HG03520 (cell line): ENCODE data around the gene RASAL3.
"Not testable (repeated sequence)": the region's sequence is repeated elsewhere in the genome, so short reads cannot be mapped to it uniquely, and the experiment has no call there.

Source experiments
- ATAC-seq: cut with Tn5 transposase; IDR thresholded peaks from one replicate; pipeline ENCODE4 v1.9.1; 2021; ENCODE audit warnings: mild to moderate bottlenecking, moderate library complexity; ENCODE audit not compliant: unreplicated experiment

RASAL3 gene

DNA sequence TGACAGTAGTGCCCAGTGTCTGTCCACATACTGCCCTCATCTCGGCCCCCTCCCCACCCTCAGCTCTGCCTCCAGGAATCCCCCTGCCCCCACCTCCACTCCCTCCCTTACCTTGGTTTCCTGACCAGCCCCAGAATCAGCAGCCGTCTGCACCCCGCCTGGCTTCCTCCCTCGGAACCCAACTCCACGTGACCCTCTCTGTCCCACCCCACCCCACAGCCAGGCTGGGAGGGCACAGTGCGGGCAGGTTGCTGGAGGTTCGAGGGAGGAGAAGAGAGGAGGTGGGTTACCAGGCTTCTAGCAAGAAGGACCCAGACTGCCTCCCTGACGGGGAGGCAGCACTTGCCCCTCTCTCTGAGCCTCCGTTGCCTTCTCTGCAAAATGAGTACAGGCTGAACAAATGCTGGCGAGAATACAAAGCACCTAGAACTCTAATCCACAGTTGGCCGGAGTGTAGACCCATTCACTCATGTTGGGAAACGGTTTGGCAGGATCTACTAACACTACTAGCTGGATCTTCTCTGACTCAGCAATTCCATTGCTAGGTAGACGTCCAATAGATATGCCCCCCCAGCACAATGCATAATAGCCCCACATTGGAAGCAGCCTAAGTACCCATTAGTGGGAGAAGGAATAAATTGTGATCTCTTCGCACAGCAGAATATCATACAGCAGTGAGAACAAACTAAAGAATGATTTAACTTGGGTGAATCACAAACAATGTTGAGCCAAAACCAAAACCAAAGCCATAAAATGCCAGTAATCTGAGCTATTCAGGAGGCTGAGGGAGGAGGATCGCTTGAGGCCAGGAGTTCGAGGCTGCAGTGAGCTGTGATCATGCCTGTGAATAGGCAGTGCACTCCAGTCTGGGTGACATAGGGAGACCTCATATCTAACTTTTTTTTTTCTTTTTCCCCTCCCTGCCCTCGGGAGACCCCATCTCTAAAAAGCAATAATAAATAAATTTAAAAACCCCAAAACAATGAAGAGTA is at the start of gene RASAL3:
RASAL3 (minus strand) TSS at position 151 of the 992 bp plus-strand sequence. CDS start 186 bp downstream, outside the sequence.
- no peak for ATAC-seq

DNA sequence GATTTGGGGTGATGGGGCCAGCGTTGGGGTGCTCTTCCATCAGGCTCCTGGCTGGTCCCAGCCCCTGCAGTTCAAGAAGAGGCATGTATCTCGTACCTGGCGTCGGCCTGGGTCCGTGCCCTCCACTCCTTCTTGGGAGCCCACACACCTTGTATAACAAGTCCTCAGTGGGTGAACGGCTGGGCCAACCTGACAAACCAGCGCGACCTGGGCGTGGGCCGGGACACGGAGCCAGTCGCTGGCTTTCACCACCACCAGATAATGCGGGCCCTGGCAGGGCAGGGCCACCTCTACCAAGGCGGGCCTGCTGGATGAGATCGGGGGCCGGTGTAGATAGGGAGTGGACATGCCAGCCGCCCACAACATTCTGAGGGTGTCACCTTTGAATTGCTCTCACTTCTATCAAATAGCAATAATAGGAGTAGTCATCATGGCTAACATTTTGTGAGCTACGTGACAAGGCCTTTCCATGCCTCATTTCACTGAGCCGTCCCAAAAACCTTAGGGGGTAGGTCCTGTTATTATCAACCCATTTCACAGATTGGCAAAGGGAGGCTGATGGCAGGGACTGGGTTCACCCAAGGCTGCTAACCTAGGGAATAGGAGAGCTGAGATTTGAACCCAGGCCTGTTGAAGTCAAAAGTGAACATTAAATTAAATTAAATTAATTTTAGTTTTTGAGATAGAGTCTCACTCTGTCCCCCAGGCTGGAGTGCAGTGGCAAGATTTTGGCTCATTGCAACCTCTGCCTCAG is 47.5 kb upstream of the RASAL3 start:
- ATAC-seq, result no peak

DNA sequence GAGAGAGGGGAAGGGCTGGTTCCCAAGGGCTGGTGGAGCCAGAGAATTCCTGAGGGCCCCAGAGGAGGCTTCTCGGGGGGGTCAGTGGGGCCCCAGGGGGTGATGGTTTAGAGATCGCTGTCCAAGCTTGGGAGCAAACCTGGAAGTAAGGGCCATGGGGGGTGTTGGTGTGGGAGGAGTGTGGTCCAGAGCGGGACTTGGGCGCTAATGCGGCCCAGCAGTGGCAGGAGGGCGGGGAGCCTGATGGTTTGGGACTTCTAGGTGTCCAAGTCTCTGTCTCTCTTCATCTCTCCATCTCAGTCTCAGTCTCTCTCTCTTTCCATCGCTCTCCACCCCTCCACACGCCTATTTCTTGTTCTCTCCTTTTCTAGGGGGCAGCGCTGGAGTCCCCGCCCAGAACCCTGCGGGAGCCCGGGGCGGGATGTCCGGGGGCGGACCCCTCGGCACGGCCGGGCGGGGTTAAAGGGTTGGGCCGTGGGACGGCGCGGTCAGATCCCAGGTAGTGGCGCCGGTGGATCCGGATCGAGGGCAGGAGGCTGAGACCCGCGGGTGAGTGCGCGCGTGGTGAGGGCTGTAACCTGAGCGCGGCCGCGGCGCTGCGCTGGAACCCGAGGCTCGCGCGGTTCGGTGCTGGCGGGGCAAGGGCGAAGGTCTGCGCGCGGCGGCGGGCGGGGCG is 43.8 kb upstream of the RASAL3 start, which contains the start of gene CYP4F22:
CYP4F22 (plus strand) TSS at position 491 of the 676 bp plus-strand sequence. CDS start 16,812 bp downstream, outside the sequence.
- ATAC-seq, result no peak

DNA sequence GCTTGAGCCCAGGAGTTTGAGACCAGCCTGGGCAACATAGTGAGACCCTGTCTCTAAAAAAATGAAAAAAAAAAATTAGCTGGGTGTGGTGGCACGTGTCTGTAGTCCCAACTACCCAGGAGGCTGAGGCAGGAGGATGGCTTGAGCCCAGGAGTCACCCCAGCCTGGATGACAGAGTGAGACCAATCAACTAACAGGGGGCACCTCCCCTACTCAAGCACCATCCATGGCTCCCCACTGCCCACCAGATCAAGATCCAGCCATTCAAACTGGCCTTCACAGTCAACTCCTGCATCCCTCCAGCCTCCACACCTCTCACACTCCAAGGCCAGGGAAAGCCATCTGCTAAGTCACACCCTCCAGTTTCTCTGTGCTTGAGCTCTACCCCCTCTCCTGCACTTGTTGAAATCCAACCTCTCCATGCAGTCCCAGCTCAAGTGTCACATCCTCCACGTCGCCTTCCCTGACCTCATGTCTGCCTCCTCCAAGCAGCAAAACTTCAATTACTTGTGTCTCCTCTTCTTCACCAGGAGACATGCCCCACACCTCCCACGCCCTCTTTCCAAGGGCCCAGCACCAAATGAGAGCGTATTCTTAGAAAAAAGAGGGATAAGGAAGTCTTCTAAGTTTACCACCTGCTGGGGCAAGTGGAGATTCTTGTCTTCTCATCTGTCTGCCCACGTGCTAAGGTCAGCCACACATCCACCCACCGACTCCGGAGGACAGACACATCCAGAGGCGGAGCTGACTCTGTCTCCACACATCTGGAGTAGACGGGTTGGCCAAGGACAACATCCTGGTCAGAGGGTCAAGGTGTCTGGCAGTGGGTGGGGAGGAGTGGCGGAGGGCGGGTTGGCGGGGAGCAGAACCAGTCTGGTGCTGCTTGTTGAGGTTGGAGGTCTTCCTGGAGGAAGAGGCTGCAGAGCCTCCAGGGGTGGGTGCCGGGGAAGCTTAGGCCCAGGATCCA is 43.0 kb upstream of the RASAL3 start:
- ATAC-seq, result no peak

DNA sequence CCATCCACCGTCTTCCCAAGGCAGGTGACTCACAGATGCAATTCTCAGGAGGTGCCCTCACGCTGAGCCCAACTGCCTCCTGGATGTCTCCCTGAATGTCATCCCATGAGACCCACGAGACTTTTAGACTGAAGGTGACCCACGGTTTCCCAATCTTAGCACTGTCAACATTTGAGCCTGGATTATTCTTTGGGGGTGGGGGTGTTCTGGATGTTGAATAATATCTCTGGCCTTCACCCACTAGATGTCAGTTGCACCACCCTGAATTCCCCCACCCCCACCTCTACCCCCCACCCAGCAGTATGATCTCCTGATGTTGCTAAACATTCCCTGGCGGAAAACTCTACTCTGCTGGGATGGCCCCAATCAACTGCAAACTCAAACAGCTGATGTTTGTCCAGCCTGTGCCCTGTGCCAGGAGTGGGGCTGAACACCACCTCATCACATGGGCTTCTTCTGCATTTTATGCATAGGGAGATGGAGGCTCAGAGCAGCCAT is 41.8 kb upstream of the RASAL3 start:
- no peak for ATAC-seq

DNA sequence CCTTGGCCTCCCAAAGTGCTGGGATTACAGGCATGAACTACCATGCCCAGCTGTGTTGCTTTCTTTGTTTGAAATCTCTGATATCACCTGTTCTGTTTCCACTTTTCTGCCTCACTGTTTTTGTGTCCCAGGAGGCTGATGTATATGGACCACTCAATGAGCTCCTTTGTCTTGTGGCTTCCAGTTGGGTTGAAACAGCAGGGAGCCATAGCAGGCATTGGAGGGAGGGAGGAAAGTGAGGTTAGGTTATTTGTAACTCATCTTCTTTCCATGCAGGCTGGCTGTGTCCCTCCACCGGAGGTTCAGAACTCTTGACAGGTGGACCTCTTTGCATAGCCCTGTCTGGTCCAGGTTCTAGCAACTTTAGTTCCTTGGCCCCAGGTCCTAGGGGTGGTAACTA is 37.9 kb upstream of the RASAL3 start:
- ATAC-seq, result no peak

DNA sequence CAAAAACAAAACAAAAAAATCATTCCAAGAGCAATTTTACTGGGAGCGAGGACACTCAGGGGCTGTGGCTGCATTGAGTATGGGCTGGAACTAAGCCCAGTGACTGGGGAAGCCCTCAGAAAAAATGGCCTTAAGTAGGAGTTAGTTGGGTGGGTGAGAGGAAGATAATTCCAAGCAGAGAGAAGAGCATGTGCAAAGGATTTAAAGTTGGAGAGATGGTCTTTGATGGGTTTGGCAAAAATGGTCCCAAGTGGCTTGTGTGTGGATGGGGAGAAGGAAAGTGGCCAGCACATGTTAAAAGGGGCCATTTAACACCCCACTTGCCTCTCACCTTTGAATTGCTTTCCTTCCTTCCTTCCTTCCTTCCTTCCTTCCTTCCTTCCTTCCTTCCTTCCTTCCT is 37.3 kb upstream of the RASAL3 start:
- no peak for ATAC-seq

DNA sequence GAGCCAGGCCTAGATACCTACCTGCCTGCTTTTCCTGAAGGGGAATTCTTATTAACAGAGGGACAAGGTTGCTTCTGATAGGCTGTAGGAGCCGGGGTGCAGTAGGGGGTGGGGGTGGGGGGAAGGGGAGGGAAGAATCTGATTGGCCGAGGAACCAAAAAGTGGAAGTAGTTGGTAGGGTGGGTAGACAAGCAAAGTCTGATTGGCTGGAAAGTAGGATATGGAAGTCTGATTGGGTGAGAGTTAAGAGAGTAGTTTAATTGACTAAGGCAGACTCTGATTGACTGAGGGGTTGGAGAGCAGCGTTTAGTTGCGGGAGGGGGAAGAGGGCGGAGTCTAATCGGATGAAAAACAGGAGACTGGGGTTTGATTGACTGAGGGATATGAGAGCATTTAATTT is 34.6 kb upstream of the RASAL3 start:
- no peak for ATAC-seq

DNA sequence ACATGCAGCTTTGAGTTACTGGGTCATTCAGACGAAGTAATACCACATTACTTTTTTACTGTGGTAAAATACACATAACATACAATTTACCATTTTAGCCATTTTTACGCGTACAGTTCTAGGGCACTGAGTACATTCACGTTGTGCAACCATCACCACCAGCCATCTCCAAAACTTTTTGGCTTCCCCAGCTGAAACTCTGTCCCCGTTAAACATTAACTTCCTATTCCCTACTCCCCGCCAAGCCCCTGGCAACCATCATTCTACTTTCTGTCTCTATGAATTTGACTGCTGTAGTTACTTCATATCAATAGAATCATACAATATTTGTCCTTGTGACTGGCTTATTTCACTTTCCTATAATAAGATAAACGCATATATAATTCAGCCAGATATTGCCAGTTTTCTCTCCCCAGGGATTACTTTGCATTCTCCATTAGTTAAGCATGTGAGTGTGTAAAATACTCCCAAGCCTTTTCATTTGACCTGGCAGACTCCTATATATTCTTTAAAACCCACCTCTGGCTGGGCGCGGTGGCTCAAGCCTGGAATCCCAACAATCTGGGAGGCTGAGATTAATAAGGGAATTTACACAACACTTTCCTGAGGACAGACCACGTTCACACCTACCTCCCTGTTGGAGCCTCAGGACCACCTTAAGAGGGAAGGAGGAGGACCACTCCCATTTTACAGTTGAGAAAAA is 34.0 kb upstream of the RASAL3 start:
- ATAC-seq, result no peak

DNA sequence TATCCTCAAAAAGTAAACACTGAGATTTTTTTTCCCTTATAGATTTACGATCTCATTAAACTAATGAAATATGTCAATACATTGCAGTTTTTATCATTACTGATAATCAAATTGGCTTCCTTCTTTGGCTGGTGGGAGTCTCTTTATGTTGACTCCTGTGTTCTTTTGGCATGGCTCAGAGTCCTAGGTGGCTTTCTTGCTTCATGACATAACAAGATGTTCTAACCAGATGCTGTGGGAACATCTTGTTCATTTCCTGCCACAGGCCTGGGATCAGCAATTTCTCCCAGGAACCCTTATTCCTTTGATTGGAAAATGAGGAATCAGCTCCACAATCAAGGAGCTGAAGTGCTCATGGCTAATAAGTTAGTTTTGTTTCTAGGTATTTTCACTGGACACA is 30.8 kb upstream of the RASAL3 start:
- no peak for ATAC-seq

DNA sequence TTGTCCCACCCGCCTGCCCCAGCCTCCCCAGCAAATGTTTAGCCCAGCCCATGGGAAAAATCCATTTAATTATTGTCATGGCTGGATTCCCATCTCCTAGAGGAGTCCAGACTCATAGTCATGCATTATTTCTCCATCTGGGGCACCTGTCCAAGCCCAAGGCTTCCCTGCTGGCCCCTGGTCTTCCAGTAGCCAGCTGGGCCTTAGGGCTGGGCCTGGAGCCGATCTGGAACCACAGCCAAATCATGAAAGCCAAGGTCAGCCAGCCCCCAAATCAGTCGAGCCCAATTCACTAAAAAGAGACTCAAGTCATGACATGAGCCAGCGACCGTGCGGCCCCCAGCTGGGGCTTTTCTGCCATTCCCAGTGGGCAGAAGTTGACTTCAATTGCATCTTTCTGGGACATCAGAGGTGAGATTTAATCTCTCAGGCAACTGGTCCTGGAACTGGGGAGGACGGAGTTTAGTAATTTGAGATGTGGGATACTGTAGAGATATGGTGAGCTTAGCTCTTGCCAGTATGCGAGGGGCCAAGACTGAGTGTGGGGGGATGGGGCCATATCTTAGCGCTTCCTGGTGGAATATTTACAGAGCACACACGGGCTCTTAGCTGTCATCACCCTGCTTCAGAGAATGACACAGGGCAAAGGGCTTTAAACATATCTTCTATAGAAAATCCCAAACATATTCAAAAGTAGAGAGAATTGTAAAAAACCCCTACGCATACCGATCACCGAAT is 24.3 kb upstream of the RASAL3 start:
- ATAC-seq, result no peak

DNA sequence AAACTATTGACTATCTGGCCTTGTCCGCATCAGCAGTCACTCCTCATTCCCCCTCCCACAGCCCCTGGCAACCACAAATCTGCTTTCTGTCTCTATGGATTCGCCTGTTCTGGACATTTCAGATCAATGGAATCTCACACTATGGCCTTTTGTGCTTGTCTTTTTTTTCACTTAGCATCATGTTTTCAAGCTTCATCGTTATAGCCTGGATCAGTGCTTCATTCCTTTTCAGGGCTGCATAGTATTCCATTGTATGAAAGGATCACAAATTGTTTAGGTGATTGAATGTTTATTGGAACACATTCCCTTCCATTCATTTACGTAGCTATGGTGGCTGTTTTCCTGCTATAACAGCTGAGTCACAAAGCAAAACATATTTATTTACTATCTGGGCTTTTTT is 22.7 kb upstream of the RASAL3 start:
- ATAC-seq, result no peak

DNA sequence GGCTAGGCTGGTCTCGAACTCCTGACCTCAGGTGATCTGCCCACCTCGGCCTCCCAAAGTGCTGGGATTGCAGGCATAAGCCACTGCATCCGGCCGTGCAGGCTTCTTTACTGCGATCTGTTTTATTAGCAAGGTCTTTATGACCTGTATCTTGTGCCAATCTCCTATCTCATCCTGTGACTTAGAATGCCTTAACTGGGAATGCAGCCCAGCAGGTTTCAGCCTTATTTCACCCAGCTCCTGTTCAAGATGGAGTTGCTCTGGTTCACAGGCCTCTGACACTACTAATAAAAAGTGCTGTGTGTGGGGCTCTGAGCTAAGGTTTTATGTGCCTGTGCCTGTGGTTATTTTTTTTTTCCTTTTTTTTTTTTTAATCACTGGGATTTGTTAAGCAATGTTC is 21.4 kb upstream of the RASAL3 start:
- ATAC-seq, result not testable (repeated sequence)

DNA sequence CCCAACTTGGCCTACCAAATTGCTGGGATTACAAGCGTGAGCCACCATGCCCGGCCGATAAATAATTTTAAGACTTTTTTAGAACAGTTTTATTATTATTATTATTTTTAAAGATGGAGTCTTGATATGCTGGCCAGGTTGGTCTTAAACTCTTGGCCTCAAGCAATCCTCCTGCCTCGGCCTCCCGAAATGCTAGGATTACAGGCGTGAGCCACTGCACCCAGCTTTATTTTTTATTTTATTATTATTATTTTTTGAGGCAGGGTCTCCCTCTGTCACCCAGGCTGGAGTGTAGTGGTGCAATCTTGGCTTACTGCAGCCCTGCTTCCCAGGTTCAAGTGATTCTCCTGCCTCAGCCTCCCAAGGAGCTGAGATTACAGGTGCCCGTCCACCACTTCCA is 16.7 kb upstream of the RASAL3 start:
- not testable (repeated sequence) for ATAC-seq

DNA sequence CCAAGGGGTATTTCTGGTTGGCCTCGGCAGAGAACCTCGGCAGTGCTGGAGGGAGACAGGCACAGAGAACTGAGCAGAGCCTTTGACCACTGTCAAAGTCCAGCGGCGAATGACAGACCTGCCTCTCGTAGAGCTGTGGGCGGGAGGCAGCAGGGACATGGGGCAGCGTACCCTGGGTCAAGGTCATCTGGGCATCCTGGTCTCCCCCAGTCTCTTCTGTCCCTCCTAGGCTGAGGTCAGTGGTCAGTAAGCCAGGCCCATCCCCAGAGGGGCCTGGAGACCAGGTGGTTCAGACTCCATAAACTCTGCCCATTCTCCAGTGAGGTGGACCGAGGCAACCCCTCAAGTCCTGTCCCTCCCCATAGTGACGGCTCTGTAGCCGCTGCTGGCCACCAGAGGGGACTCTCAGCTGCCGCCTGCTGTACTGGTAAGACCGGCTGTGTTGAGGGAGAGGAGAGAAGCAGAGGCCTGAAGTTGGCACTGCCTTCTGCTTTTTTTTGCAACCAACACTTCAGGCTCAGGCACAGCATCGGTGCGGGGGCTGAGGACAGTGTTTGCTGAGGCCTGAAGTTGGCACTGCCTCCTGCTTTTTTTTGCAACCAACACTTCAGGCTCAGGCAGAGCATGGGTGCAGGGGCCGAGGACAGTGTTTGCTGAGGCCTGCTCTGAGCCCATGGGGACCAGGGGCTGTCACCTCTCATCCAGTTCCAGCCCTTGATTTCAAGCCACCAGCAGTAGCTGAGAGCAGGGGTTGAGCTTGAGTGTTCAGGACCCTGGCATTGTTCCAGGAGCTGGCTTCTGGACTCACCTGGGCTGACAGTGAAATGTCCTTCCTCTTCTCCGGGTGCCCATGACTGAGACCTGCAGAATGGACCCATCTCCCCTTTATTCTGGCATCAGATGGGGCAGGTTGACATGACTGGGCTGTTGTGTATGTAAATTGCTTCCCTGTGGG is 15.3 kb upstream of the RASAL3 start, which contains the start of gene PGLYRP2:
PGLYRP2 (minus strand) TSS at position 111 of the 955 bp plus-strand sequence. CDS start 130 bp downstream, outside the sequence.
- ATAC-seq, result no peak

DNA sequence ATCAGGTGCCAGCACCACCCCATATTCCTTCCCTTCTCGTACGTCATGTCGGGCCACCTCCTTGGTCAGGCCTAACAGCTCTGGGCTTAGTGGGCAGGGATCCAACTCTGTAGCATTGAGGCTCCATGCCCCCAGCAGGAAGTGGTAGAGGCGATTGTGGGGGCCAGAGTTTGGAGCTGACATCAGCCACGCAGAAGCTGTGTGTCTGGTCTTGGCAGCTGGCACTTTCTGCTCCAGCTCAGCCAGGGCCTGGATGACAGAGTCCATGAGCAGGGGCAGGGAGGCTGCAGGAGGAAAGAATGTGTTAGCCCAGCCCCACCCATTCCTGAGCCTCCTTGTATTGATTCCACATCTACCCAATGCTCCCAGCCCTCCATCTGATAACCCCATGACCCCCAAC is 12.0 kb upstream of the RASAL3 start:
- ATAC-seq, result no peak

DNA sequence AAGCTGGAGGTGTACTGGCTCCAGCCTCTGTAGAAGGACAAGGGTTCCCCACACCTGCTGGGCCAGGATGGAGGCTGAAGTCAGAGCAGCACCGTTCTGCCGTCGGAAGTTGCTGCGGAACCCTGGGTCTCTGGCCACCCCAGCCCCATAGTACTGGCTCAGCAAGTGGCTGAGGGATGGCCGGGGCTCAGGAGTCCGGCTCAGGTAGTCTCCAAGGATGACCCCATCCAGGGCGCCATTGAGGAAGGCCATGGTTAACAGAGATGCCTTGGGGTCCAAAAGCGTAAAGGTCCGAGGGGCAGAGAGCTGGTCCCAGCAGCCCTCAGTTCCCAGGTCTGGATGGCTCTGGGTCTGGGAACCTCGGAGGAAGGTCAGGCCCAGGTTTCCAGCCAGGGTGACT is 11.3 kb upstream of the RASAL3 start:
- no peak for ATAC-seq
